GM23248 (cell line): ENCODE data around the gene TAF1C.

ENCODE experiments used
- EZH2 ChIP-seq: fragments of 200-600 bp; sonication (generic); IDR thresholded peaks from 2 replicates; pipeline ENCODE4 v1.6.1; 2018; ENCODE audit warnings: antibody characterized with exemption, mild to moderate bottlenecking; ENCODE audit not compliant: insufficient read depth, poor library complexity, severe bottlenecking
- EZH2phosphoT487 ChIP-seq: fragments of 200-600 bp; sonication (generic); IDR thresholded peaks from 2 replicates; pipeline ENCODE4 v1.6.1; 2018; ENCODE audit warnings: antibody characterized with exemption, moderate library complexity, mild to moderate bottlenecking, low read depth; ENCODE audit not compliant: insufficient read depth

DNA sequence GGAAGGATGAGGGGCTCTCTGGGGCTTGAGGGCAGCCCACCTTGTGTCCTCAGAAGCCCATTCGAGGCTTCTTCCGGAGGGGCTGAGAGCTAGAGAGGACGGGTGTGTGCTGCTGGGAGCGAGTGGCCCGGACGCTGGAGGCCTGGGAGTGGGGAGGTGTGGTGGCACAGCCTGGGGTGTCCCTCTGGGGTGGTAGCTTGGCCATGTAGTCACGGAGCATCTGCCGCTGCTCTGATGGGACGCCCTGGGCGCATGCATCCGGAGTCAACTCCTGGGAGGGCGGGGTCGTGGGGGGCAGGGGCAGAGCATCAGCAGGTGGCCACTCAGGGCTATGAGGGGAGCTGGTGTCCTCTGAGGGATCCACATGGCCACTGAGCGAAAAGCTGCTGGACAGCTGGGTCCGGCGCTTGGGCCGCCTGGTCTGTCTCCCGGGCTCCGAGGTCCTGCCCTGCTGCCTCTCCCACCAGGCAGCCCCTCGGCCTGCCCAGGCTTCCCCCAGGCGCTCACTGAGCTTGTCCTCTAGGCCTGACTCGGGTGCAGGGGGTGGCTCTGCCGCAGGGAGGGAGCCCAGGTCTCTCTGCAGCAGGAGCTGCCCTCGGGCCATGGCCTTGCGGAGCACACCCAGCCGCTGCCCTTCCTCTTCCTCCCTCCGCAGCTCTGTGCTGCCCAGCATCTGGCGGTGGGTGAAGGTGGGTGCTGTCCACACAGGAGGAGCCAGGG lies 7.8 kb downstream of the TAF1C start:
- TF ChIP-seq EZH2 (no peak), EZH2phosphoT487 (no peak)
